H1 (cell line): ENCODE results near the gene CREB1. TPM values are rescaled to one million over a fixed set of nuclear protein-coding genes. Genes with fewer than 3 reads are reported as not detected.

ENCODE experiments used
- CTCF ChIA-PET: fragments of 300-600 bp; sonication (Branson Sonifier 250); formaldehyde crosslinking; loops from one replicate; lab custom pipeline; 2021; ENCODE audit not compliant: partially characterized antibody; lab: Charles Lee
- POLR2A ChIA-PET: fragments of 300-600 bp; sonication (Branson Sonifier 250); formaldehyde crosslinking; loops from one replicate; lab custom pipeline; 2021; ENCODE audit warnings: inconsistent platforms; ENCODE audit not compliant: partially characterized antibody; lab: Charles Lee
- DNase-seq, 2 experiments: peaks; one replicate each; pipeline versions ENCODE4 v3.0.0 to v3.0.0-alpha.2; 2010 to 2022; ENCODE audit warnings: low spot score in 2 of 2, low read depth in 1 of 2, mixed read lengths in 1 of 2
- FAIRE-seq: peaks from 2 replicates; lab custom pipeline; 2011; peaks lifted over from hg19 to GRCh38; lab: Jason Lieb, UNC
- H2AFZ ChIP-seq: 2 replicates; pipeline ENCODE4 v1.8.1; 2012; ENCODE audit warnings: low read length, inconsistent platforms
- H2AK5ac ChIP-seq: 2 replicates; pipeline ENCODE4 v1.6.1; 2013; ENCODE audit warnings: low read depth, low read length
- H2BK120ac ChIP-seq: replicated peaks from 2 replicates; pipeline ENCODE3; 2013; ENCODE audit warnings: low read depth, low read length, inconsistent platforms
- H2BK12ac ChIP-seq: 2 replicates; pipeline ENCODE4 v1.6.1; 2013; ENCODE audit warnings: low read depth, low read length
- H2BK15ac ChIP-seq: 2 replicates; pipeline ENCODE4 v1.6.1; 2013; ENCODE audit warnings: low read length
- H2BK20ac ChIP-seq: 2 replicates; pipeline ENCODE4 v1.6.1; 2013; ENCODE audit warnings: low read length
- H2BK5ac ChIP-seq: 2 replicates; pipeline ENCODE4 v1.6.1; 2013; ENCODE audit warnings: low read depth, low read length
- H3K14ac ChIP-seq: 2 replicates; pipeline ENCODE4 v1.6.1; 2013; ENCODE audit warnings: inconsistent platforms; ENCODE audit not compliant: insufficient read length
- H3K18ac ChIP-seq: 2 replicates; pipeline ENCODE4 v1.6.1; 2013; ENCODE audit warnings: low read length; ENCODE audit errors: extremely low read depth
- H3K23ac ChIP-seq: 2 replicates; pipeline ENCODE4 v1.6.1; 2013; ENCODE audit warnings: inconsistent platforms; ENCODE audit not compliant: insufficient read length
- H3K23me2 ChIP-seq: 2 replicates; pipeline ENCODE4 v1.6.1; 2013; ENCODE audit warnings: low read depth, low read length
- H3K27ac ChIP-seq: 2 replicates; pipeline ENCODE4 v1.6.1; 2011; ENCODE audit warnings: low read depth, low read length, inconsistent platforms
- H3K27me3 ChIP-seq, 4 experiments: replicated peaks in 1 of 4; 1 replicate in 1 of 4; 2 replicates in 3 of 4; pipeline versions ENCODE4 v1.6.1 to v1.8.1; 2011 to 2013; ENCODE audit warnings: low read length in 3 of 4, mild to moderate bottlenecking in 3 of 4, inconsistent platforms in 2 of 4, mixed read lengths in 2 of 4, moderate library complexity in 1 of 4; ENCODE audit not compliant: control insufficient read depth in 3 of 4, insufficient read depth in 3 of 4; ENCODE audit errors: extremely low read depth in 1 of 4
- H3K36me3 ChIP-seq, 4 experiments: 2 replicates each; pipeline versions ENCODE4 v1.6.1 to v1.8.1; 2011 to 2013; ENCODE audit warnings: mild to moderate bottlenecking in 4 of 4, low read length in 3 of 4, moderate library complexity in 2 of 4, control low read depth in 1 of 4, inconsistent platforms in 1 of 4; ENCODE audit not compliant: insufficient read depth in 4 of 4, control insufficient read depth in 2 of 4
- H3K4ac ChIP-seq: replicated peaks from 2 replicates; pipeline ENCODE3; 2013; ENCODE audit warnings: low read length, low read depth, mixed read lengths, inconsistent platforms; ENCODE audit not compliant: insufficient read length
- H3K4me1 ChIP-seq, 4 experiments: replicated peaks in 1 of 4; 1 replicate in 1 of 4; 2 replicates in 3 of 4; pipeline versions ENCODE4 v1.6.1 to v1.8.1; 2011 to 2013; ENCODE audit warnings: low read length in 3 of 4, inconsistent platforms in 2 of 4, mixed read lengths in 1 of 4; ENCODE audit not compliant: insufficient read depth in 4 of 4, control insufficient read depth in 3 of 4
- H3K4me2 ChIP-seq, 2 experiments: 2 replicates each; pipeline versions ENCODE4 v1.6.1 to v1.8.1; 2011 to 2013; ENCODE audit warnings: low read depth in 2 of 2, low read length in 2 of 2, control low read depth in 1 of 2, inconsistent platforms in 1 of 2, mild to moderate bottlenecking in 1 of 2; ENCODE audit not compliant: insufficient read depth in 1 of 2
- H3K4me3 ChIP-seq, 4 experiments: fragments of 200-600, 300-600 bp in 1 of 4; sonication (generic), shearing (Covaris generic), sonication (Bioruptor Twin) in 1 of 4; 2 replicates each; pipeline versions ENCODE4 v1.5.1 to v1.8.1; 2011 to 2016; ENCODE audit warnings: low read length in 4 of 4, low read depth in 3 of 4, control low read depth in 2 of 4, inconsistent platforms in 2 of 4, mild to moderate bottlenecking in 2 of 4, mixed read lengths in 1 of 4, moderate library complexity in 1 of 4; ENCODE audit not compliant: insufficient read depth in 2 of 4; ENCODE audit errors: extremely low read depth in 1 of 4
- H3K56ac ChIP-seq: replicated peaks from 2 replicates; pipeline ENCODE3; 2013; ENCODE audit warnings: low read depth, mild to moderate bottlenecking, mixed read lengths, low read length, inconsistent platforms; ENCODE audit not compliant: insufficient read length
- H3K79me1 ChIP-seq: 2 replicates; pipeline ENCODE4 v1.6.1; 2013; ENCODE audit warnings: low read depth, low read length, control low read depth
- H3K79me2 ChIP-seq, 2 experiments: 2 replicates each; pipeline versions ENCODE4 v1.6.1 to v1.8.1; 2012 to 2013; ENCODE audit warnings: low read length in 2 of 2, mild to moderate bottlenecking in 2 of 2, inconsistent platforms in 1 of 2; ENCODE audit not compliant: insufficient read depth in 2 of 2, control insufficient read depth in 1 of 2
- H3K9ac ChIP-seq, 4 experiments: replicated peaks in 1 of 4; 1 replicate in 1 of 4; 2 replicates in 3 of 4; pipeline versions ENCODE4 v1.6.1 to v1.8.1; 2011 to 2013; ENCODE audit warnings: low read depth in 3 of 4, low read length in 3 of 4, control low read depth in 2 of 4, mild to moderate bottlenecking in 2 of 4, moderate library complexity in 2 of 4, inconsistent platforms in 1 of 4; ENCODE audit errors: extremely low read depth in 1 of 4
- H3K9me3 ChIP-seq, 2 experiments: 2 replicates each; pipeline versions ENCODE4 v1.6.1 to v1.8.1; 2012 to 2013; ENCODE audit warnings: mild to moderate bottlenecking in 2 of 2, moderate library complexity in 2 of 2, control low read depth in 1 of 2, inconsistent platforms in 1 of 2, low read depth in 1 of 2, low read length in 1 of 2, mixed read lengths in 1 of 2; ENCODE audit not compliant: insufficient read depth in 2 of 2
- H4K20me1 ChIP-seq, 2 experiments: replicated peaks in 1 of 2; 2 replicates each; pipeline versions ENCODE3 to v1.8.1; 2011 to 2013; ENCODE audit warnings: inconsistent platforms in 2 of 2, low read length in 2 of 2, mild to moderate bottlenecking in 1 of 2; ENCODE audit not compliant: insufficient read depth in 2 of 2, control insufficient read depth in 1 of 2
- H4K5ac ChIP-seq: 2 replicates; pipeline ENCODE4 v1.6.1; 2013; ENCODE audit warnings: low read length, low read depth, mixed read lengths, inconsistent platforms; ENCODE audit not compliant: insufficient read length
- H4K8ac ChIP-seq: 2 replicates; pipeline ENCODE4 v1.8.0; 2013; ENCODE audit warnings: mild to moderate bottlenecking, moderate library complexity, low read length, inconsistent platforms; ENCODE audit not compliant: insufficient read depth; ENCODE audit errors: extremely low read depth
- H4K91ac ChIP-seq: replicated peaks from 2 replicates; pipeline ENCODE3; 2013; ENCODE audit warnings: low read length, mixed read lengths, inconsistent platforms; ENCODE audit not compliant: insufficient read length
- CBX5 ChIP-seq: fragments of 300-800, 300-1000 bp; sonication (generic); IDR thresholded peaks from 2 replicates; pipeline ENCODE4 v1.7.1; 2016; ENCODE audit warnings: antibody characterized with exemption, low read length, low read depth
- JUN ChIP-seq: IDR thresholded peaks from 2 replicates; pipeline ENCODE4 v1.6.1; 2011; ENCODE audit warnings: low read depth, mild to moderate bottlenecking, improper control_type of control experiment, low read length
- SIRT6 ChIP-seq: IDR thresholded peaks from one replicate; pipeline ENCODE4 v1.7.1; 2012; ENCODE audit warnings: low read length, inconsistent platforms
- YY1 ChIP-seq: IDR thresholded peaks from 2 replicates; pipeline ENCODE4 v1.6.1; 2011; ENCODE audit warnings: low read depth, mild to moderate bottlenecking, low read length
- WGBS, 2 experiments: shearing (Covaris generic) in 1 of 2; methylation state at CpG; one replicate each; pipeline versions ENCODE4 v1.1.6 to v1.1.7; 2013 to 2015; ENCODE audit warnings: low lambda C conversion rate in 2 of 2, mixed read lengths in 2 of 2, inconsistent platforms in 1 of 2, low coverage in 1 of 2, missing lambda C conversion rate in 1 of 2; ENCODE audit not compliant: insufficient replicate concordance in 2 of 2, insufficient coverage in 1 of 2, insufficient read length in 1 of 2; ENCODE audit errors: extremely low coverage in 1 of 2, missing lambda C conversion rate in 1 of 2; 5-methylcytosine and 5-hydroxymethylcytosine counted together
- polyA plus RNA-seq, 7 experiments: library from polyadenylated mRNA; depleted of rRNA in 3 of 7; stranded (reverse) in 5 of 7; unstranded in 2 of 7; fragments of >200 nt in 5 of 7; fragments of 200-250 nt in 2 of 7; gene quantifications; 1 replicate in 5 of 7; 2 replicates in 1 of 7; 4 replicates in 1 of 7; pipeline versions ENCODE4 v1.2.1 to v1.2.3, GENCODE V29; 2011 to 2013; ENCODE audit warnings: missing spikeins in 2 of 7, mixed read lengths in 2 of 7
- total RNA-seq: library from RNA; stranded (reverse); fragmentation: NEBNext Ultra II Directional; extraction: Animal tissue kit (Norgen Biotek cat#: 25700); gene quantifications from 2 replicates; pipeline ENCODE4 v1.2.1, GENCODE V29; 2021

CREB1 gene
- total and polyA plus RNA-seq, 2 of the 8 experiments (the other 6 are each of a cell fraction or from before 2014, with no cell fraction given) = 46.3 to 99.0 TPM

- Histone ChIP-seq H3K9ac (no peak overlapping the region), H2AFZ (no peak overlapping the region), H3K79me2 (peaks cover 21 to 81% of the 10 kb centered on the region in 2 experiments; a peak in 3 of 4 replicates), H2BK12ac (no peak overlapping the region), H3K79me1 (no peaks in the 10 kb centered on the region), H2BK20ac (no peak overlapping the region), H2BK120ac (no peak overlapping the region), H3K14ac (no peak overlapping the region), H4K8ac (no peak overlapping the region), H4K20me1 (peaks cover 4 to 5% of the 10 kb centered on the region in 2 experiments), H3K23ac (no peak overlapping the region), H3K56ac (no peak overlapping the region), H2BK15ac (no peak overlapping the region), H3K9me3 (no peaks in the 10 kb centered on the region), H2AK5ac (no peak overlapping the region), H3K18ac (no peak overlapping the region), H3K4me1 (peaks cover 0 to 5% (median under 1%) of the 10 kb centered on the region in 4 experiments; a peak in 3 of 7 replicates), H3K4ac (no peak overlapping the region), H4K91ac (no peak overlapping the region), H3K36me3 (peaks cover 0 to 8% (median 0%) of the 10 kb centered on the region in 4 experiments; a peak in 1 of 8 replicates), H2BK5ac (no peak overlapping the region), H3K23me2 (peaks cover 7% of the 10 kb centered on the region), H3K27ac (no peak overlapping the region), H3K4me3 (no peak overlapping the region), H3K27me3 (no peaks in the 10 kb centered on the region), H4K5ac (no peak overlapping the region), H3K4me2 (no peak overlapping the region)
- POLR2A ChIA-PET = interaction anchor here (0.6 to 7.0 kb wide), 8 partner anchors 8 to 127 kb away, joined by 3 to 51 read pairs (median 3); partner anchors contain the start of gene METTL21A
- FAIRE-seq (no peak), DNase-seq (no peak)
- 94% methylated on average over 2 of the region's 2 CpGs; no CpG with 5 or more reads in 1 of the 2 experiments for WGBS, 2 experiments
- TF ChIP-seq JUN = no peak
- no peak for TF ChIP-seq CBX5
- no peak for TF ChIP-seq SIRT6
- TF ChIP-seq YY1 = no peak
- CTCF ChIA-PET = interaction anchor here (0.6 to 0.7 kb wide), 4 partner anchors 20 to 1379 kb away, joined by 3 to 5 read pairs (median 4); no protein-coding TSS in a partner anchor
These were observed 3.8 kb downstream of the CREB1 start for GRCh38 chr2:207533461-207534008.
